Measurements from ENCODE around the gene DPF3.

The DPF3 gene

GRCh38 chr14:72675126-72675525 lies 218.8 kb downstream of the DPF3 start:
- no peak for TF ChIP-seq CTCF (IDR thresholded peaks at IDR 0.05; ENCODE audit: low read depth, low read length, missing control alignments)
- no peak for DNase-seq (ENCODE audit: low read depth)

GRCh38 chr14:72673179-72673578 lies 220.7 kb downstream of the DPF3 start:
- no peak overlapping the region for H3K4me3 ChIP-seq (ENCODE audit: low read depth, low read length)
- no peak for DNase-seq (ENCODE audit: low read depth)
- TF ChIP-seq CTCF (IDR thresholded peaks at IDR 0.05; ENCODE audit: low read depth, low read length, missing control alignments) = no peak

More at GRCh38 chr14:72675126-72675525, 218.8 kb downstream of the DPF3 start:
- no peak overlapping the region for H3K4me3 ChIP-seq (ENCODE audit: low read depth, low read length)

GRCh38 chr14:72666610-72667009 lies 227.3 kb downstream of the DPF3 start:
- DNase-seq (ENCODE audit: low read depth) = no peak
- no peak overlapping the region for H3K4me3 ChIP-seq (ENCODE audit: low read depth, low read length)
- no peak for TF ChIP-seq CTCF (IDR thresholded peaks at IDR 0.05; ENCODE audit: low read depth, low read length, missing control alignments)

GRCh38 chr14:72665259-72665658 lies 228.6 kb downstream of the DPF3 start:
- DNase-seq (ENCODE audit: low read depth) = no peak
- H3K4me3 ChIP-seq (ENCODE audit: low read depth, low read length) = no peak overlapping the region
- TF ChIP-seq CTCF (IDR thresholded peaks at IDR 0.05; ENCODE audit: low read depth, low read length, missing control alignments) = no peak

GRCh38 chr14:72664651-72665050 lies 229.2 kb downstream of the DPF3 start:
- TF ChIP-seq CTCF (IDR thresholded peaks at IDR 0.05; ENCODE audit: low read depth, low read length, missing control alignments) = no peak
- no peak overlapping the region for H3K4me3 ChIP-seq (ENCODE audit: low read depth, low read length)
- no peak for DNase-seq (ENCODE audit: low read depth)

GRCh38 chr14:72663956-72664650 lies 229.8 kb downstream of the DPF3 start:
- TF ChIP-seq CTCF (IDR thresholded peaks at IDR 0.05; ENCODE audit: low read depth, low read length, missing control alignments) = no peak
- no peak overlapping the region for H3K4me3 ChIP-seq (ENCODE audit: low read depth, low read length)
- DNase-seq (ENCODE audit: low read depth) = no peak

GRCh38 chr14:72663076-72663487 lies 230.8 kb downstream of the DPF3 start:
- no peak for TF ChIP-seq CTCF (IDR thresholded peaks at IDR 0.05; ENCODE audit: low read depth, low read length, missing control alignments)
- no peak for DNase-seq (ENCODE audit: low read depth)

More at GRCh38 chr14:72663076-72663487, 230.8 kb downstream of the DPF3 start:
- H3K4me3 ChIP-seq (ENCODE audit: low read depth, low read length) = no peak overlapping the region

Measured in GM12864 (cell line).